NCI-H446 treated with DMSO at 0.1 percent for 48 hours (cell line): ENCODE data around the gene GP9.
A peak's percentile ranks its signal among the peaks of the same experiment; 100 is the strongest.

Experiments
- DNase-seq: peaks from one replicate; lab custom pipeline; 2025; lab: John Stamatoyannopoulos, UW

The GP9 gene

GRCh38 chr3:129060276-129061022 is at the start of gene GP9:
GP9 (plus strand) TSS chr3:129060779; CDS start chr3:129061740, 961 bp downstream.
- DNase-seq, result no peak

DNA sequence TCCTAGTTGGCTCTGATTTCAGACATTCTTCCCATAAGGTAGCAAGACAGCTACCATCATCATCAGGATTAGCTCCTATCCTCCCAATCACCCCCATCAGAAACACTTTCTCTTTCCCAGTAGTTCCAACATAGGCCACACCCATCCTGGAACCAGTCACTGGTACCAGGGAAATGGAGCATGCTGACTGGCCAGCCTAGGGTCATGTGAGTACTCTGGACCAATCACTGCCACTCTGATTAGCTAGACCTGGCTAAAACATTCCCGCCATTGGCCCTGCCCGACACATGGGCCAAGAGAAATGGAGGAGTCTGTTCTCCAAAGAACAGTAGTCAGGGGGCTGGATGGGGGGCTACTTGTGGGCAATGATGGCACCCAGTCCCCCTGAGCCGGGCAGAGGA is 47.1 kb upstream of the GP9 start:
- no peak for DNase-seq

GRCh38 chr3:129014148-129014547 is 46.4 kb upstream of the GP9 start:
- no peak for DNase-seq

- DNase-seq, result no peak
Measured at GRCh38 chr3:129014793-129015345, 45.7 kb upstream of the GP9 start.

DNA sequence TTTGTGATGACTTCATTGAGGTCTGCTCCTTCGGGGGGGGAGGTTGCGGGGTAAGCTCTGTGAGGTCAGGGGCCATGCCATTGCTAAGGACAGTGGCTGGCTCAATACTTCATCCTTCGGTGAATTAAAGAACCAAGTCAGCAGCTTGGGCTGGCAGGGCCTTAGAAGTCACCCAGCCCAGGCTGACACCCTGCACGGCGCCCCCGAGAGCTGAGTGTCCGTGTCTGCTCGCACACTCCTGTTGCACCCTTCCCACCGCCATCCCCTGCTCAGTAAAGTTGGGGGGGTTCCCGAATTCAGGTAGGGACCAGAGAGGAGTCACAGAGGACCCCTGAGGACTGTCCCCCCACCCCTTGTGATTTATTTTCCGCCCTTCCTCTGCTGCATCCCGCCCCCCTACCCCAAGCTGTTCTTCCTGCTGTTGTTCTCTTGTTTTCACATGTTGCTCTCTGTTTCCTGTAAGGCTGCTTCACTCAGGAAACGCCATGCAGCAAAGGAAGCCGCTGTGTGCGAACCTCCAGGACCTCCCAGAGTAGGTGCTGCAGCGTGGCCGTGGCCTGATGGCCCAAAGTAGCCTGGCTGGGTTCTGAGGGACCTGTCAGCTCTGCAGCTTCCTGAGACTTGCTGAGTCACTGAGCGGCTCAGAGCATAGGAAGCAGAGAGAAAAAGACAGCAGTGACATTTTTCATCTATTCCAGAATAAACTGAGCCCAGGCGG is 45.0 kb upstream of the GP9 start:
- DNase-seq, result no peak

GRCh38 chr3:129016356-129016719 is 44.2 kb upstream of the GP9 start:
- no peak for DNase-seq

DNA sequence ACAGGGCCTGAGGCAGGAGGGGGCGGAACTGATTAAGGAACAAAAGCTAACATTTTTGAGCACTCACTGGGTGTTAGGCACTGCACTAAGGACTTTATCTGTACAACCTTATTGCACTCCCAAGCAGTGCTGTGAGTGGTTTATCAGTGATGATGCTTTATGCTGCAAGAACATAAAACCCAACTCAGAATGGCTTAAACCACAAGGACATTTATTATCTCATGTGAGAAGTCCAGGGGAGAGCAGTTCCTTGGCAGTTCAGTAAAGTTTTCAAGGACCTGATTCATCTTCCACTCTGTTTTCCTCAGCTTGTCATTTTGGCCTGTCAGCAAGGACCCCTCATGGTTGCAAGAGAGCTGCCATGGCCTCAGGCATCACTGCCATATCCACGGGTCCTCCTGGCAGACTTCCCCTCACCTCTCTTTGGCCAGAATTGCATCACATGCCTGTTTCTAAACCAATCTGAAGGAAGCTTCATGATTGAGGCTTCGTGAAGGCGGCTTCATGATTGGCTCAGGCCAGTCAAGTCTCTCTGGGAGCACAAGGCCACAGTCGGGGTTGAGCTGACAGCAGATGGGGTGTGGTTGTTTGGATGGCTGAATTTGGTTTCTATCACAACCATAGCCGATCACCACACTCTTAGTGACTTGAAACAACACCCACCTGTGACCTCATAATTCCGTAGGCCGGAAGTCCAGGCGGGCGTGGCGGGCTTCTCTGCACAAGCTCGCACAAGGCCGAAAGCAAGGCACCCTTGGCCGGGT is 43.7 kb upstream of the GP9 start:
- no peak for DNase-seq

DNA sequence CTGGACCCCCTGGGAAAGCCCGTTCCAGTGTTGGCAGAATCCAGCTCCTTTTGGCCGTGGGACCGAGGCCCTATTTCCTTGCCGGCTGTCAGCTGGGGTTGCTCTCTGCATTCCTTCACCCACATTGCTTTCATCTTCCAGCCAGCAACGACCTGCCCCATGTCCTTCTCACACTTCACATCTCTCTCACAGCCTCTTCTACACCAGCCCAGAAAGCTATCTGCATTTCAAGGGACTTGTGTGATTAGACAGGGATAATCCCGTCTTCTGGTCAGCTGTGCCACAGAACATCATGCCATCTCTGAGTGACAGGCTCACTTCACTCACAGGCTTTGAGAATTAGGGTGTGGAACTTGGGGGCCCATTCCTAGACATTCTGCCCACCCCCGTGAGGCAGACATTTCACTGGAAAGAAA is 43.1 kb upstream of the GP9 start:
- no peak for DNase-seq

GRCh38 chr3:129018271-129018670 is 42.3 kb upstream of the GP9 start:
- DNase-seq, result no peak

DNA sequence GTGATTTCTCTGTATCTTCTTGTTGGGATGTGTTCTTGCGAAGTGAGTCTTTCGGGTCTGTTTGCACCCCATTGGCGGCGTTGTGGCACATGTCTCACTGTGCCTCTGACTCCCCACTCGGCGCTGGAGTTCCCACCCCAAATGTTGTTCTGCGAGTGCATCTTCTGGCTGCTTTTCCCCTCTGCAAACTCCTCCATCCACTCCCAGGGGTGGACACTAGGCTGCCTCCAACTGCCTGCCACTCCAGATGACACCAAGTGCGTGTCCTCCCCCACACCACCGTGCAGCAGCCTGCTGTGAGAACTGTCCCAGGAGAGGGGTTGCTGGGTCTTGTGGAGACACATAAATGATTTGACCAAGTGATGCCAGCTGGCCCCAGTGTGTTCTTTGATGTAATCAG is 41.8 kb upstream of the GP9 start:
- DNase-seq, result no peak

GRCh38 chr3:129019266-129019665 is 41.3 kb upstream of the GP9 start:
- DNase-seq, result no peak

- no peak for DNase-seq
Measured at GRCh38 chr3:129020691-129021090, 39.9 kb upstream of the GP9 start.

DNA sequence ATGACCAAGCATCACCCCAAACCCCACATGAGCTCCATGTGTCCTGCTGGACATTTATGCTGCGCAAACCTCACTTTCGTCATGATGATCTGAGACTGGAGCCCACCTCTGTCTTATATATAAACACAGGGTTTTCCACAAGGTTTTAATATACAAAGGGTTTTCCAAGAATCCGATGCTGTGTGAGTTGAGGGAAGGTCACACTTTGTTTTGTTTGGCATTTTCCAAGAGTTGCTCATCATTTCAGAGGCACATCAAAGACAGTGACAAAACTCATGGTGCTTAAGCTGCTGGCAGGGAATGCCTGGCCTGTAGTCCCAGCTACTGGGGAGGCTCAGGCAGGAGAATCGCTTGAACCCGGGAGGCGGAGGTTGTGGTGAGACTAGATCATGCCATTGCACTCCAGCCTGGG is 39.4 kb upstream of the GP9 start:
- DNase-seq, result no peak

DNA sequence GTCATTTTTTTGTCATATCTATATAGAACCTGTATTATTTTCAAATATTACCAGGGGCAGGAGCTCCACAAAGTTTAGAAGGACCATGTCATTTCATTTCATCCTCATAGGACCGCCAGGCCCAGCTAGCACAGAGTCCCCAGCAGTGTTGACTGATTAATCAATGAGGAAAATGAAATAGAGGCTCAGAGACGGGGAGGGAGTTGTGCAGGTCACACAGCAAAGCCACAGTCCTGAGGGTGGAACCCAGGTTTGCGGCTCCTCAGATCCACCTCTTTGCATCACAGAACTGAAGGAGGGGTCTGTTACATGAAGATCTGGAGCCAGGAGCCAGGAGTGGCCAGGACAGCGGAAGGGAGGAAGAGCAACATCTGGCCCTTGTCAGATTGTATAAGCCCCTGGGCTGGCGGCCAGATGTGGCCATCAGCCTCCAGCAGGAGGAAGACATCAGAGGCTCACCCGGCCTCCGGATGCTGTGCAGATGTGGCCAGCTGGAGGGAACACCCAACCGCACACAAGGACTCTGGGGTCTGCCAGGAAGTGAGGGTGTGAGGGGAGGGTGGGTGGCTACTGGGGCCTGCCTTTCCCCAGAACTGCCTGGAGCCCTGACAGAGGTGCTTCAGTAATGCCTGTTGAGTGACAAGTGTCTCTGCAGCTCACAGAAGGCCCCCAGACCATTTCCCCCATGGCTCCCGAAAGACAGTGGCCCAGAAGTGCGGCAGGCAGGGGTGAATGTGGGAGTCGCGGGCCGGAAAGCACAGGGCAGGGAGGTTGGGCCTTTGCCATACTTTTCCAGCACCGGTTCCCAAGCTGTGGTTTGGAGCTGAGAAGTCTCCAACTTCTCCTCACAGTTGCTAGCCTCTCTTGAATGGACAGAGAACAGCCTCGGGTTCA is 38.2 kb upstream of the GP9 start:
- DNase-seq, result no peak

GRCh38 chr3:129023008-129023358 is 37.6 kb upstream of the GP9 start:
- no peak for DNase-seq

- no peak for DNase-seq
Measured at GRCh38 chr3:129023909-129024308, 36.7 kb upstream of the GP9 start.

DNA sequence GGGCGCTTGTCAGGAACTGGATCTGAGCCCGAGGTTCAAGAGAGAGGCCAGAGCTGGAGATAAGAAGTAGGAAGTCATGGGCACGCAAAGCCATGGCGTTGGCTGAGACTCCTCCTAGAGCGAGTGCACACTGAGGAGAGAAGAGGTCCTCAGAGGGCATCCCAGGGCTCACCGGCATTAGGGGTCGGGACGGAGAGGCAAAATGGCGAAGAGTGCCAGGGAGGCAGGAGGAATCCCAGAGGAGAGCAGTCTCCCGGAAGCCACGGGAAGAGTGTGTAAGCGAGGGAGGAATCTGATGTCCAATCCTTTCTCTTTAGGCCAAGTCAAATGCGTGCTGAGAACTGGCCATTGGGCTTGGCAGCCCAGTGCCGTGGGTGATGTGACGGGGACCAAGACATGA is 35.5 kb upstream of the GP9 start:
- no peak for DNase-seq

DNA sequence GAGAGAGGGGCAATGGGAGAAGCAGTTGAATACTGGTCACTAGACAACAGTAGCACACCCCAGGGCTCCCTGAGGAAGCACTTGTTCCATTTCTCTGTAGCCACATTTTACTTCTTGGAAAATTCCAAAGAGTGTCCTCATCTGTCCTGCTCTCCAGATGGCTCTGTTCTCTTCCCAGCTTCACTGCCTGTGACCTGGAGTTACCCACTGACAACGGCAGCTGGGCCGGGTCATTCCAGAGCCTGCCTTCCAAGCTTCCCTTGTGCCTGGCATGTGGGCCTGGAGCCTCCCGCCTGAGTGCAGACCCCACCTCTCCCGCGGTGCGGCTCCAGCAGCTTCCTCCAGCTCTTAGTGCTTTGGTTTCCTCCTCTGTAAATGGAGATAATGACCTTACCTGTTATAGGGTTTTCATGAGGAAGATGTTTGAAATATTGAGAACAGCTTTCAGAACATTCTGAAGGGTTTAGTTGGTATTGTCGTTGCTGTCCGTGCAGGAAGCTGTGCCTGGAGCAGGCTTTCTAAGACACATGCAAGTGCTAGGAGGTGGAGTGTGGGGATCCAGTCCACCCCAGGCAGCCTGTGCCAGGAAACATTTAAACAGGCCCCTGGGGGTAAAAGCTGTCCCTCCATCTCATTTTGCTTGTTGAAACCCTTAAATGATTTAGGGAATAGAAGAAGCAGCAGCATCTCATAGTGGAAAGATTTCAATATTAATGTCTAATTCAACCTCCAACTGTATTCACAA is 34.7 kb upstream of the GP9 start:
- DNase-seq, result no peak

DNA sequence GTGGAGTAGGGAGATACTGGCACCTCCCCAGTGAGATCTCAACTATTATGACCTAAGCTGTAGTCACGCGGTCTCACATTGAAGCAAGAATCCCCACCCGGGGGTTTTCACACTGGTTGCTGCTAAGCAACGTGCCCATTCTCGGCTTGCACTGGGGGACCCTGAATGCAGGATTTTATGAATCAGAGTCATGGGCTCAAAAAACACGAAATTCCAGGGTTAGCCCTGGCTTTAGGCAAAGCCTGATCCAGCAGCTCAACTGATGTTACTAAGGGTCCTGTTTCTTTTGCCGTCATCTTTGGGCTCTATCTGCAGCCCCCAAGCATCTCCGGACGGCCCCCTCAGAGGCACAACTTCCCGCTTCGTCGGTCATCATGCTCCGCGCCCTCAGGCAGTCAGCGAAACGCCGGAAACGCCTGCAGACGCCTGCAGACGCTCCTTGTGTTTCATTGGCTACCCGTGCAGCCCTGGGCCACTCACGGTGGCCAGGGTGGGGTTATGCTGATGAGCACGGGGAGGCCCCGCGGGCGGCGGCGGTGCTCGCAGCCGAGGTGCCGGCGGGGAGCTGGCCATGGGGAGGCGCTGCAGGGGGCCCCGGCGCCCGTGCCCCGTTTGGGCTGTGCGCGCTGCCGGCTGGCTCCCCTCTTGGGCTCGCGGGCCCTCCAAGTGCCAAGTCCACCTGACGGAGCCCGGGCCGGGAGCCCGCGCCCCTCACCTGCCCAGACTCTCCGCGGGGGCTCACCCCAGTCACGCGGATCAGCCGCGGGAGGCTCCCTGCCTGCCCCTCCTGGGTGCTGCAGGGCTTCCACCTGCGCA is 33.6 kb upstream of the GP9 start:
- DNase-seq, result peak; percentile 43

- DNase-seq, result no peak
Measured at GRCh38 chr3:129027544-129027880, 33.1 kb upstream of the GP9 start.
